Endothelial cell of umbilical vein (primary cell): ENCODE data around the gene TPCN1. TPM values are rescaled to one million over a fixed set of nuclear protein-coding genes. Genes with fewer than 3 reads are reported as not detected.

Experiments used
- BruUV-seq: library from RNA; stranded (reverse); fragments of 400-500 nt; replicated peaks from 2 replicates; lab custom pipeline; 2021; lab: Mats Ljungman, UMichigan
- CTCF ChIA-PET: fragments of 300-600, 350-600 bp; sonication (Branson Sonifier 250); formaldehyde crosslinking; loops from one replicate; lab custom pipeline; 2021; ENCODE audit warnings: antibody characterized with exemption, inconsistent platforms; lab: Charles Lee
- POLR2A ChIA-PET: fragments of 300-600, 350-600 bp; sonication (Branson Sonifier 250); formaldehyde crosslinking; loops from one replicate; lab custom pipeline; 2021; ENCODE audit warnings: antibody characterized with exemption, inconsistent platforms; lab: Charles Lee
- DNase-seq: peaks from one replicate; pipeline ENCODE4 v3.0.0-alpha.2; 2011; ENCODE audit warnings: low read depth, low spot score
- FAIRE-seq: peaks from 2 replicates; lab custom pipeline; 2011; peaks lifted over from hg19 to GRCh38; lab: Jason Lieb, UNC
- H2AFZ ChIP-seq: 2 replicates; pipeline ENCODE4 v1.6.0; 2012; ENCODE audit warnings: low read depth, low read length, control low read depth, inconsistent platforms
- H3K27ac ChIP-seq: 2 replicates; pipeline ENCODE4 v1.5.1; 2011; ENCODE audit warnings: low read depth, mild to moderate bottlenecking, control low read depth, low read length, moderate library complexity; ENCODE audit not compliant: insufficient read depth
- H3K27me3 ChIP-seq, 2 experiments: 2 replicates each; pipeline versions ENCODE4 v1.6.0 to v1.6.1; 2011; ENCODE audit warnings: low read length in 2 of 2, mixed read lengths in 1 of 2; ENCODE audit not compliant: control insufficient read depth in 2 of 2, insufficient read depth in 2 of 2
- H3K36me3 ChIP-seq, 2 experiments: 2 replicates in 1 of 2; 3 replicates in 1 of 2; pipeline ENCODE4 v1.5.1; 2011; ENCODE audit warnings: low read length in 2 of 2, mild to moderate bottlenecking in 1 of 2, moderate library complexity in 1 of 2; ENCODE audit not compliant: control insufficient read depth in 2 of 2, insufficient read depth in 2 of 2; ENCODE audit errors: extremely low read depth in 1 of 2
- H3K4me1 ChIP-seq: 3 replicates; pipeline ENCODE4 v1.5.1; 2011; ENCODE audit warnings: mild to moderate bottlenecking, low read length; ENCODE audit not compliant: control insufficient read depth, insufficient read depth; ENCODE audit errors: extremely low read depth
- H3K4me2 ChIP-seq: 2 replicates; pipeline ENCODE4 v1.6.1; 2011; ENCODE audit warnings: low read length, control low read depth, mixed read lengths; ENCODE audit not compliant: insufficient read depth
- H3K4me3 ChIP-seq, 3 experiments: fragments of 200-600 bp in 1 of 3; sonication (generic), shearing (Covaris generic) in 1 of 3; replicated peaks in 1 of 3; 2 replicates each; pipeline ENCODE4 v1.5.1; 2011 to 2016; ENCODE audit warnings: control low read depth in 3 of 3, low read length in 3 of 3, mild to moderate bottlenecking in 2 of 3, inconsistent platforms in 1 of 3, low read depth in 1 of 3, moderate library complexity in 1 of 3; ENCODE audit not compliant: insufficient read depth in 1 of 3
- H3K79me2 ChIP-seq: 2 replicates; pipeline ENCODE4 v1.6.0; 2012; ENCODE audit warnings: low read length, inconsistent platforms; ENCODE audit not compliant: control insufficient read depth, insufficient read depth
- H3K9ac ChIP-seq: replicated peaks from 2 replicates; pipeline ENCODE3; 2011; ENCODE audit warnings: low read length, control low read depth; ENCODE audit not compliant: insufficient read depth; ENCODE audit errors: extremely low read depth
- H3K9me1 ChIP-seq: replicated peaks from 3 replicates; pipeline ENCODE4 v1.6.0; 2011; ENCODE audit warnings: mild to moderate bottlenecking, low read length; ENCODE audit not compliant: control insufficient read depth, insufficient read depth; ENCODE audit errors: extremely low read depth
- H3K9me3 ChIP-seq: replicated peaks from 2 replicates; pipeline ENCODE4 v1.5.1; 2012; ENCODE audit warnings: low read length, inconsistent platforms; ENCODE audit not compliant: control insufficient read depth, insufficient read depth
- H4K20me1 ChIP-seq: replicated peaks from 2 replicates; pipeline ENCODE3; 2011; ENCODE audit warnings: mild to moderate bottlenecking, low read length; ENCODE audit not compliant: control insufficient read depth, insufficient read depth; ENCODE audit errors: extremely low read depth
- EZH2 ChIP-seq: IDR thresholded peaks from 2 replicates; pipeline ENCODE4 v1.6.1; 2012; ENCODE audit warnings: borderline replicate concordance, low read depth, mild to moderate bottlenecking, moderate library complexity, low read length, inconsistent platforms; ENCODE audit not compliant: severe bottlenecking
- FOS ChIP-seq: IDR thresholded peaks from 2 replicates; pipeline ENCODE4 v1.6.1; 2011; ENCODE audit warnings: mild to moderate bottlenecking, low read length, moderate library complexity, borderline replicate concordance; ENCODE audit not compliant: insufficient read depth
- GATA2 ChIP-seq: IDR thresholded peaks from 2 replicates; pipeline ENCODE4 v1.7.0; 2011; ENCODE audit warnings: low read depth, mild to moderate bottlenecking, moderate library complexity, mixed read lengths, low read length; ENCODE audit not compliant: insufficient read length, insufficient read depth
- JUN ChIP-seq: IDR thresholded peaks from 2 replicates; pipeline ENCODE4 v1.6.1; 2011; ENCODE audit warnings: borderline replicate concordance, low read depth; ENCODE audit not compliant: insufficient read length, insufficient read depth
- MAX ChIP-seq: IDR thresholded peaks from 2 replicates; pipeline ENCODE4 v1.6.1; 2011; ENCODE audit not compliant: insufficient read depth, insufficient read length
- MYC ChIP-seq: IDR thresholded peaks from one replicate; pipeline ENCODE4 v1.6.1; 2011; ENCODE audit warnings: mild to moderate bottlenecking, low read depth, low read length
- POLR2A ChIP-seq: IDR thresholded peaks from 2 replicates; pipeline ENCODE4 v1.6.1; 2012; ENCODE audit warnings: low read depth, mild to moderate bottlenecking, control low read depth, low read length
- POLR2AphosphoS5 ChIP-seq: IDR thresholded peaks from 2 replicates; pipeline ENCODE4 v1.6.1; 2012; ENCODE audit warnings: low read depth, mild to moderate bottlenecking, control low read depth, low read length, moderate library complexity; ENCODE audit not compliant: insufficient read depth
- dilution Hi-C: fragments of 300-500 bp; cut with MboI; formaldehyde crosslinking; loops from one replicate; pipeline ENCODE4 v1.15.0; 2019; ENCODE audit warnings: low sequenced_read_pairs; ENCODE audit not compliant: extremely low pct_ligation_motif_present
- intact Hi-C: fragments of 100-400 bp; cut with micrococcal nuclease; formaldehyde crosslinking; loops from one replicate; pipeline ENCODE4 v1.10.0; 2022
- polyA plus RNA-seq, 4 experiments: library from polyadenylated mRNA; depleted of rRNA in 3 of 4; stranded (reverse) in 3 of 4; unstranded in 1 of 4; fragments of >200 nt; gene quantifications; 2 replicates each; pipeline versions ENCODE4 v1.2.1 to v1.2.3, GENCODE V29; 2011 to 2012; ENCODE audit warnings: missing spikeins in 1 of 4
- total RNA-seq: library from RNA; stranded (reverse); gene quantifications from 2 replicates; pipeline ENCODE4 v1.2.3, GENCODE V29; 2021
- TF ChIP-seq, protein P1 (sequence below), 2 donors: IDR thresholded peaks; 1 replicate in 1 of 2; 2 replicates in 1 of 2; pipeline ENCODE4 v1.5.1; 2011; ENCODE audit warnings: low read length in 2 of 2, mild to moderate bottlenecking in 2 of 2, moderate library complexity in 2 of 2, control low read depth in 1 of 2, inconsistent platforms in 1 of 2, low read depth in 1 of 2; ENCODE audit not compliant: insufficient read depth in 1 of 2; ENCODE audit errors: extremely low read depth in 1 of 2

TPCN1 gene
- total and polyA plus RNA-seq, 2 donors (not counting 3 experiments of a cell fraction or from before 2014, with no cell fraction given) = 19.5 to 28.3 TPM

DNA sequence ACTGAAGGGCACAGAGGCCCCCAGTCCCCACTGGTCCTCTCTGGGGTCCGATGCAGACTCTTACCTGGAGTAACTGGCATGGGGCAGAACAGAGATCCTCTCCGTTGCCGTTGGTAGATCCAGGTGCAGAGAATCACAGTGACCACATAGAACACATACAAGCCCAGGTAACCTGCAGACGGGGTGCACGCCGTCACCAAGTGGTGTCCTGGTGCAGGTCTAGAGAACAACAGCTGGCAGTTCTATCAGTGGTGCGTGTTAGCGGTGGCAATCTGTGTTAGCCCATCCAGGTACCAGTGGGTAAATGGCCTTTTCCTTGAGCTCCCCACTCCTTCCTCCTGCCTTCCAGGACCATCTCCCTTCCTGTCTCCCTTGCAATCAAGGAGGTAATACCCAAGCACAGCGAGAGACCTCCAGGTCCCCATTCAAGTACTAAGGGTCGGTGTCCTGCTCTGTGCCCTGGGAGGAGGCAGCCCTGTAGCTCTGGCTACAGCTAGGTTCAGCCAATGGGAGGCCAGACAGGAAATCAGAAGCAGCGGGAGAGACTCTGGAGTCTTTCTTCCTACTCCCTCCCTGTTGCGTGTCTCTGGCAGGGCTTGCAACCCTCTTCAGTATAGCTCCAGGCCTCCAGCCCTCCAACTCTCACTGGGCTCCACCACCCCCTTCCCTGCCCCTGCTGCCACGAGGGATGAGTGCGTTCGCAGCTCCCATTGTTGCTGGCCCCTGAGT is 97.8 kb downstream of the TPCN1 start:
- Histone ChIP-seq H3K4me1 (no peaks in the 10 kb centered on the region), H4K20me1 (no peaks in the 10 kb centered on the region), H3K9me1 (no peaks in the 10 kb centered on the region), H3K27me3 (no peaks in the 10 kb centered on the region), H3K36me3 (peaks cover 0 to 25% of the 10 kb centered on the region in 2 experiments), H3K79me2 (no peaks in the 10 kb centered on the region), H3K4me3 (no peak overlapping the region), H3K27ac (no peak overlapping the region), H2AFZ (no peak overlapping the region), H3K9me3 (no peaks in the 10 kb centered on the region), H3K4me2 (no peak overlapping the region), H3K9ac (no peak overlapping the region)
- dilution Hi-C loops (no loop called here), intact Hi-C loops (no loop called here)
- no peak for FAIRE-seq
- BruUV-seq = no TSS peak
- no peak for DNase-seq
- POLR2A ChIA-PET = interaction anchor here (0.6 kb wide), 1 partner anchor 102 kb away, joined by 3 read pairs; no protein-coding TSS in a partner anchor
- CTCF ChIA-PET = interaction anchor here (0.6 to 1.4 kb wide), 2 partner anchors 8 to 107 kb away, joined by 3 read pairs; no protein-coding TSS in a partner anchor
- TF ChIP-seq FOS (no peak), JUN (no peak), GATA2 (no peak), MAX (no peak), POLR2AphosphoS5 (no peak)

DNA sequence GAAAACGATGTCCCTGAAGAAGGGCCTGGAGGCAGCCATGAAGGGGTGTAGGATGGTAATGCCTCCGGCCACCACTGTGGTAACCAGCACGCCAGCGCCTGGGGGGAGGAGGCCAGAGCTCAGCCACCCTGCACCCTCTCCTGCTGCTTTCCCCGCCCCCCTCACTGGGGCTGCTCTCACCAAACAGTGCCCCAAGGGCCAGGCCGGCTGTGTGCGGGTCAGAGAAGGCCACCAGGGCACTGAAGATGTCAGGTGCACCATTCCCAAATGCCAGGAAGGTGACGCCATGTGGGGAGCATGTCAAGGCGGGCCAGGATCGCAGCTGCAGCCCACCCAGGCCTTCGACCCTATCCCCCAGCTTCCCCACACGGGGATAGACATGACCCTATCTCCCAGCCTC is 99.1 kb downstream of the TPCN1 start:
- FAIRE-seq (no peak), DNase-seq (no peak)
- no peaks in the 10 kb centered on the region for H3K79me2 ChIP-seq
- dilution Hi-C loops (no loop called here), intact Hi-C loops (no loop called here)
- POLR2A ChIA-PET = no interaction called here
- no peak for TF ChIP-seq EZH2
- TF ChIP-seq MAX = no peak
- TF ChIP-seq POLR2AphosphoS5 = no peak
- TF ChIP-seq FOS = no peak
- TF ChIP-seq, protein P1, sequence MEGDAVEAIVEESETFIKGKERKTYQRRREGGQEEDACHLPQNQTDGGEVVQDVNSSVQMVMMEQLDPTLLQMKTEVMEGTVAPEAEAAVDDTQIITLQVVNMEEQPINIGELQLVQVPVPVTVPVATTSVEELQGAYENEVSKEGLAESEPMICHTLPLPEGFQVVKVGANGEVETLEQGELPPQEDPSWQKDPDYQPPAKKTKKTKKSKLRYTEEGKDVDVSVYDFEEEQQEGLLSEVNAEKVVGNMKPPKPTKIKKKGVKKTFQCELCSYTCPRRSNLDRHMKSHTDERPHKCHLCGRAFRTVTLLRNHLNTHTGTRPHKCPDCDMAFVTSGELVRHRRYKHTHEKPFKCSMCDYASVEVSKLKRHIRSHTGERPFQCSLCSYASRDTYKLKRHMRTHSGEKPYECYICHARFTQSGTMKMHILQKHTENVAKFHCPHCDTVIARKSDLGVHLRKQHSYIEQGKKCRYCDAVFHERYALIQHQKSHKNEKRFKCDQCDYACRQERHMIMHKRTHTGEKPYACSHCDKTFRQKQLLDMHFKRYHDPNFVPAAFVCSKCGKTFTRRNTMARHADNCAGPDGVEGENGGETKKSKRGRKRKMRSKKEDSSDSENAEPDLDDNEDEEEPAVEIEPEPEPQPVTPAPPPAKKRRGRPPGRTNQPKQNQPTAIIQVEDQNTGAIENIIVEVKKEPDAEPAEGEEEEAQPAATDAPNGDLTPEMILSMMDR (IDR thresholded peaks at IDR 0.05; ENCODE audit: extremely low read depth in 1 of 2, insufficient read depth in 1 of 2, low read depth in 1 of 2, low read length in 2 of 2) = no peak
- no peak for TF ChIP-seq MYC
- TF ChIP-seq POLR2A = no peak
- TF ChIP-seq GATA2 = no peak
- TF ChIP-seq JUN = no peak
- H3K4me2 ChIP-seq = no peak overlapping the region
- no peak overlapping the region for H2AFZ ChIP-seq
- H3K4me1 ChIP-seq = no peaks in the 10 kb centered on the region
- BruUV-seq = no TSS peak
- H3K27ac ChIP-seq = no peak overlapping the region
- no peaks in the 10 kb centered on the region for H3K9me3 ChIP-seq
- no peaks in the 10 kb centered on the region for H4K20me1 ChIP-seq
- no peak overlapping the region for H3K9ac ChIP-seq
- no peaks in the 10 kb centered on the region for H3K9me1 ChIP-seq
- H3K36me3 ChIP-seq = peaks cover 0 to 21% of the 10 kb centered on the region in 2 experiments
- H3K4me3 ChIP-seq = no peak overlapping the region
- CTCF ChIA-PET = interaction anchor here (1.0 kb wide), 1 partner anchor 123 kb away, joined by 3 read pairs; no protein-coding TSS in a partner anchor
- H3K27me3 ChIP-seq = no peaks in the 10 kb centered on the region
